SK-N-SH (cell line): ENCODE measurements around the gene TXNRD1. TPM values are rescaled to one million over a fixed set of nuclear protein-coding genes. Genes with fewer than 3 reads are reported as not detected.

ENCODE experiments used
- CTCF ChIA-PET: fragments of 300-600, 350-600 bp; formaldehyde crosslinking; extraction: SDS; loops from one replicate; lab custom pipeline; 2021; lab: Yijun Ruan, JAX
- POLR2A ChIA-PET: fragments of 350-600 bp; sonication (Branson Sonifier 250); formaldehyde crosslinking; extraction: SDS; loops from one replicate; lab custom pipeline; 2020; ENCODE audit warnings: antibody characterized with exemption, inconsistent platforms; lab: Yijun Ruan, JAX
- DNase-seq: peaks from one replicate; pipeline ENCODE4 v3.0.0; 2012
- H2AFZ ChIP-seq: fragments of 200-600 bp; sonication (generic); 2 replicates; pipeline ENCODE4 v1.8.1; 2016; ENCODE audit warnings: antibody characterized with exemption, mild to moderate bottlenecking, low read depth
- H3F3A ChIP-seq: fragments of 200-600 bp; sonication (generic); replicated peaks from 2 replicates; pipeline ENCODE3; 2016; ENCODE audit warnings: antibody characterized with exemption, mild to moderate bottlenecking; ENCODE audit not compliant: insufficient read depth
- H3K27ac ChIP-seq, 2 experiments: fragments of 200-500 bp in 1 of 2; fragments of 200-600 bp in 1 of 2; sonication (Bioruptor generic) in 1 of 2; sonication (generic), shearing (Covaris generic) in 1 of 2; 2 replicates each; pipeline versions ENCODE4 v1.5.1 to v1.6.1; 2014 to 2016; ENCODE audit warnings: low read depth in 2 of 2, inconsistent platforms in 1 of 2, low read length in 1 of 2, mild to moderate bottlenecking in 1 of 2, mixed read lengths in 1 of 2
- H3K27me3 ChIP-seq: fragments of 200-600 bp; sonication (generic), shearing (Covaris generic); 2 replicates; pipeline ENCODE4 v1.6.1; 2016; ENCODE audit warnings: mixed run types; ENCODE audit not compliant: insufficient read depth
- H3K36me3 ChIP-seq, 2 experiments: fragments of 200-500 bp in 1 of 2; fragments of 200-600 bp in 1 of 2; sonication (Bioruptor generic) in 1 of 2; sonication (generic) in 1 of 2; replicated peaks in 1 of 2; 2 replicates each; pipeline versions ENCODE3 to v1.5.1; 2014 to 2016; ENCODE audit warnings: low read length in 1 of 2, mild to moderate bottlenecking in 1 of 2; ENCODE audit not compliant: insufficient read depth in 2 of 2, control insufficient read depth in 1 of 2
- H3K4me1 ChIP-seq, 2 experiments: fragments of 200-500 bp in 1 of 2; fragments of 200-600 bp in 1 of 2; sonication (Bioruptor generic) in 1 of 2; sonication (generic), shearing (Covaris generic) in 1 of 2; 2 replicates each; pipeline versions ENCODE4 v1.5.1 to v1.6.1; 2014 to 2016; ENCODE audit warnings: low read depth in 1 of 2, low read length in 1 of 2, mixed run types in 1 of 2; ENCODE audit not compliant: insufficient read depth in 2 of 2, control insufficient read depth in 1 of 2
- H3K4me2 ChIP-seq: fragments of 200-600 bp; sonication (generic), shearing (Covaris generic); 2 replicates; pipeline ENCODE4 v1.6.1; 2017; ENCODE audit warnings: mixed run types
- H3K4me3 ChIP-seq, 2 experiments: fragments of 200-500 bp in 1 of 2; fragments of 200-600 bp in 1 of 2; sonication (Bioruptor generic) in 1 of 2; sonication (generic), shearing (Covaris generic) in 1 of 2; 2 replicates each; pipeline versions ENCODE4 v1.5.1 to v1.8.1; 2014 to 2016; ENCODE audit warnings: low read depth in 2 of 2, inconsistent platforms in 1 of 2, low read length in 1 of 2, mild to moderate bottlenecking in 1 of 2, mixed read lengths in 1 of 2, moderate library complexity in 1 of 2
- H3K79me2 ChIP-seq: fragments of 200-600 bp; sonication (generic); 2 replicates; pipeline ENCODE4 v1.8.1; 2017; ENCODE audit warnings: mild to moderate bottlenecking; ENCODE audit not compliant: insufficient read depth
- H3K9ac ChIP-seq: fragments of 200-600 bp; sonication (generic); 2 replicates; pipeline ENCODE4 v1.6.1; 2017; ENCODE audit warnings: mixed run types
- H3K9me2 ChIP-seq: fragments of 200-600 bp; sonication (generic); 2 replicates; pipeline ENCODE4 v1.6.1; 2017; ENCODE audit warnings: mixed run types
- H3K9me3 ChIP-seq: fragments of 200-600 bp; sonication (generic); 2 replicates; pipeline ENCODE4 v1.6.1; 2017; ENCODE audit warnings: mixed run types, mild to moderate bottlenecking, moderate library complexity
- H4K20me1 ChIP-seq: fragments of 200-600 bp; sonication (generic); 2 replicates; pipeline ENCODE4 v1.6.1; 2017; ENCODE audit warnings: mild to moderate bottlenecking, mixed run types; ENCODE audit not compliant: insufficient read depth
- CHD2 ChIP-seq: fragments of 150-350 bp; IDR thresholded peaks from 2 replicates; pipeline ENCODE4 v1.6.1; 2018; ENCODE audit warnings: low read length; ENCODE audit not compliant: partially characterized antibody
- CTCF ChIP-seq: fragments of 200-600 bp; sonication (generic); IDR thresholded peaks from 2 replicates; pipeline ENCODE4 v1.6.1; 2017; ENCODE audit warnings: antibody characterized with exemption, mild to moderate bottlenecking, moderate library complexity
- FOXM1 ChIP-seq: IDR thresholded peaks from 2 replicates; pipeline ENCODE4 v1.4.0; 2012; ENCODE audit warnings: low read depth, mild to moderate bottlenecking
- JUND ChIP-seq: IDR thresholded peaks from 2 replicates; pipeline ENCODE4 v1.4.0; 2012
- MEF2A ChIP-seq: IDR thresholded peaks from 2 replicates; pipeline ENCODE4 v1.4.0; 2012; ENCODE audit warnings: low read depth, borderline replicate concordance
- NFIC ChIP-seq: IDR thresholded peaks from 2 replicates; pipeline ENCODE4 v1.4.0; 2012; ENCODE audit warnings: borderline replicate concordance
- RAD21 ChIP-seq: IDR thresholded peaks from 2 replicates; pipeline ENCODE4 v1.6.1; 2012; ENCODE audit warnings: mild to moderate bottlenecking, low read length
- RFX5 ChIP-seq: IDR thresholded peaks from 2 replicates; pipeline ENCODE4 v1.6.1; 2012; ENCODE audit warnings: mild to moderate bottlenecking, improper control_type of control experiment, low read length
- SIN3A ChIP-seq: IDR thresholded peaks from 2 replicates; pipeline ENCODE4 v1.6.1; 2012; ENCODE audit warnings: low read depth, mild to moderate bottlenecking, low read length, moderate library complexity, borderline replicate concordance
- TEAD4 ChIP-seq: IDR thresholded peaks from 2 replicates; pipeline ENCODE4 v1.4.0; 2012; ENCODE audit warnings: mild to moderate bottlenecking, borderline replicate concordance; ENCODE audit not compliant: insufficient read depth
- USF2 ChIP-seq: fragments of 150-350 bp; IDR thresholded peaks from 2 replicates; pipeline ENCODE4 v1.6.1; 2017; ENCODE audit warnings: antibody characterized with exemption, low read length, low read depth, borderline replicate concordance
- WGBS: methylation state at CpG from one replicate; pipeline ENCODE4 v1.1.6; 2017; ENCODE audit warnings: low lambda C conversion rate; 5-methylcytosine and 5-hydroxymethylcytosine counted together
- polyA plus RNA-seq, 3 experiments: library from polyadenylated mRNA; depleted of rRNA; stranded (reverse); fragments of >200 nt; gene quantifications; 2 replicates each; pipeline ENCODE4 v1.2.3, GENCODE V29; 2012
- TF ChIP-seq, protein P1 (sequence below): IDR thresholded peaks from 2 replicates; pipeline ENCODE4; 2012
- TF ChIP-seq, protein P2 (sequence below): IDR thresholded peaks from 2 replicates; pipeline ENCODE4 v1.6.1; 2012; ENCODE audit warnings: mild to moderate bottlenecking, low read depth, low read length, moderate library complexity

The TXNRD1 gene
- polyA plus RNA-seq, 1 of the 3 experiments (the other 2 are of a cell fraction), result 143 TPM

DNA sequence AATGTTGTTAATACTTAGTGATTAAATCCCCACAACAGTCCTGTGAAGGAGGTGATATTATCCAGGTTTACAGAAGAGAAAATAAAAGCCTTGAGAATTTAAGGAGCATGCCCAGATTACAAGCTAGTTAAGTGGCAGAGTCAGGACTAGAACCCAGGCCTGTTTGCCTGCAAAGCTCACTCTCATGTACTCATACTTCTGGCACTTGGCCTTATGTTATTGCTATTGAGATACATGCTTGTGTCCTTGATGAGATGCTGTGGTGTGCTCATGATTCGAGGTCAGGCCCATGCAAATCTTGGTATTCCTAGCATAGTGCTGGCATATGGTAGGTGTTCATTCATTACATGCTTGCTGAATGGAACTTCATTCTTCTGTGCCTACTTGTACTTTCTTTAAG, 80.4 kb downstream of the TXNRD1 start:
- ChIA-PET CTCF (interaction anchor here (0.6 to 1.5 kb wide), 4 partner anchors 9 to 80 kb away, joined by 3 to 5 read pairs (median 4); no protein-coding TSS in a partner anchor), POLR2A (no interaction called here)
- Histone ChIP-seq H3K79me2 (peaks cover 99% of the 10 kb centered on the region), H3K9ac (no peak overlapping the region), H3F3A (peaks cover 4% of the 10 kb centered on the region), H3K9me3 (no peaks in the 10 kb centered on the region), H3K36me3 (peaks cover 42 to 72% of the 10 kb centered on the region in 2 experiments), H2AFZ (no peak overlapping the region), H3K9me2 (no peaks in the 10 kb centered on the region), H3K27ac (no peak overlapping the region), H3K4me2 (no peak overlapping the region), H3K4me3 (no peak overlapping the region), H3K27me3 (no peaks in the 10 kb centered on the region), H3K4me1 (peaks cover 0 to 10% of the 10 kb centered on the region in 2 experiments; a peak in 1 of 4 replicates), H4K20me1 (peaks cover 86% of the 10 kb centered on the region)
- TF ChIP-seq RFX5 (no peak), MEF2A (no peak), SIN3A (no peak), NFIC (no peak), JUND (no peak), CHD2 (no peak), USF2 (no peak), CTCF (no peak), FOXM1 (no peak), RAD21 (no peak)
- TF ChIP-seq, protein P1, sequence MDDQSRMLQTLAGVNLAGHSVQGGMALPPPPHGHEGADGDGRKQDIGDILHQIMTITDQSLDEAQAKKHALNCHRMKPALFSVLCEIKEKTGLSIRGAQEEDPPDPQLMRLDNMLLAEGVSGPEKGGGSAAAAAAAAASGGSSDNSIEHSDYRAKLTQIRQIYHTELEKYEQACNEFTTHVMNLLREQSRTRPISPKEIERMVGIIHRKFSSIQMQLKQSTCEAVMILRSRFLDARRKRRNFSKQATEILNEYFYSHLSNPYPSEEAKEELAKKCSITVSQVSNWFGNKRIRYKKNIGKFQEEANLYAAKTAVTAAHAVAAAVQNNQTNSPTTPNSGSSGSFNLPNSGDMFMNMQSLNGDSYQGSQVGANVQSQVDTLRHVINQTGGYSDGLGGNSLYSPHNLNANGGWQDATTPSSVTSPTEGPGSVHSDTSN, result no peak
- DNase-seq, result no peak
- 85% methylated on average over 1 of the region's 1 CpG for WGBS

- H3K4me3 ChIP-seq, result no peak overlapping the region
- H3K4me1 ChIP-seq, result peaks cover 0 to 9% of the 10 kb centered on the region in 2 experiments; a peak in 1 of 4 replicates
- POLR2A ChIA-PET, result no interaction called here
- H3F3A ChIP-seq, result peaks cover 6% of the 10 kb centered on the region
- no peak overlapping the region for H3K4me2 ChIP-seq
- TF ChIP-seq CHD2 (no peak), CTCF (no peak), USF2 (no peak), TEAD4 (no peak), JUND (no peak)
- TF ChIP-seq, protein P2, sequence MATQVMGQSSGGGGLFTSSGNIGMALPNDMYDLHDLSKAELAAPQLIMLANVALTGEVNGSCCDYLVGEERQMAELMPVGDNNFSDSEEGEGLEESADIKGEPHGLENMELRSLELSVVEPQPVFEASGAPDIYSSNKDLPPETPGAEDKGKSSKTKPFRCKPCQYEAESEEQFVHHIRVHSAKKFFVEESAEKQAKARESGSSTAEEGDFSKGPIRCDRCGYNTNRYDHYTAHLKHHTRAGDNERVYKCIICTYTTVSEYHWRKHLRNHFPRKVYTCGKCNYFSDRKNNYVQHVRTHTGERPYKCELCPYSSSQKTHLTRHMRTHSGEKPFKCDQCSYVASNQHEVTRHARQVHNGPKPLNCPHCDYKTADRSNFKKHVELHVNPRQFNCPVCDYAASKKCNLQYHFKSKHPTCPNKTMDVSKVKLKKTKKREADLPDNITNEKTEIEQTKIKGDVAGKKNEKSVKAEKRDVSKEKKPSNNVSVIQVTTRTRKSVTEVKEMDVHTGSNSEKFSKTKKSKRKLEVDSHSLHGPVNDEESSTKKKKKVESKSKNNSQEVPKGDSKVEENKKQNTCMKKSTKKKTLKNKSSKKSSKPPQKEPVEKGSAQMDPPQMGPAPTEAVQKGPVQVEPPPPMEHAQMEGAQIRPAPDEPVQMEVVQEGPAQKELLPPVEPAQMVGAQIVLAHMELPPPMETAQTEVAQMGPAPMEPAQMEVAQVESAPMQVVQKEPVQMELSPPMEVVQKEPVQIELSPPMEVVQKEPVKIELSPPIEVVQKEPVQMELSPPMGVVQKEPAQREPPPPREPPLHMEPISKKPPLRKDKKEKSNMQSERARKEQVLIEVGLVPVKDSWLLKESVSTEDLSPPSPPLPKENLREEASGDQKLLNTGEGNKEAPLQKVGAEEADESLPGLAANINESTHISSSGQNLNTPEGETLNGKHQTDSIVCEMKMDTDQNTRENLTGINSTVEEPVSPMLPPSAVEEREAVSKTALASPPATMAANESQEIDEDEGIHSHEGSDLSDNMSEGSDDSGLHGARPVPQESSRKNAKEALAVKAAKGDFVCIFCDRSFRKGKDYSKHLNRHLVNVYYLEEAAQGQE, result no peak
- TF ChIP-seq, all 33 proteins: peak for 0
- no peak overlapping the region for H3K9ac ChIP-seq
- no peaks in the 10 kb centered on the region for H3K9me3 ChIP-seq
- H2AFZ ChIP-seq, result no peak overlapping the region
- WGBS, result 85% methylated on average over 4 of the region's 4 CpGs
- CTCF ChIA-PET, result interaction anchor here (1.5 kb wide), 1 partner anchor 80 kb away, joined by 4 read pairs; no protein-coding TSS in a partner anchor
- no peak overlapping the region for H3K27ac ChIP-seq
- H3K9me2 ChIP-seq, result no peaks in the 10 kb centered on the region
- H3K36me3 ChIP-seq, result peaks cover 41 to 68% of the 10 kb centered on the region in 2 experiments
- H3K79me2 ChIP-seq, result peaks cover 99% of the 10 kb centered on the region
- H3K27me3 ChIP-seq, result no peaks in the 10 kb centered on the region
- peaks cover 88% of the 10 kb centered on the region for H4K20me1 ChIP-seq
- no peak for DNase-seq
Measured at GRCh38 chr12:104296718-104297117, 81.1 kb downstream of the TXNRD1 start.
